ENCODE results near the gene FRMD3.

GRCh38 chr9:83339435-83339834, 198.8 kb downstream of the FRMD3 start:
- TF ChIP-seq CTCF (IDR thresholded peaks at IDR 0.05; ENCODE audit: low read depth, low read length, missing input control) (no peak), MAX (IDR thresholded peaks at IDR 0.05) (no peak), SP1 (IDR thresholded peaks at IDR 0.05) (no peak)
